H9 (cell line): ENCODE results near the gene PRTFDC1. TPM values are rescaled to one million over a fixed set of nuclear protein-coding genes. Genes with fewer than 3 reads are reported as not detected.
A peak's percentile ranks its signal among the peaks of the same experiment; 100 is the strongest.

Experiments
- DNase-seq: peaks from one replicate; pipeline ENCODE4 v3.0.0-alpha.2; 2017
- H2AFZ ChIP-seq: one replicate; pipeline ENCODE4 v1.6.1; 2013; ENCODE audit warnings: mild to moderate bottlenecking, low read length, control low read depth, moderate library complexity
- H2AK5ac ChIP-seq: 2 replicates; pipeline ENCODE4 v1.6.1; 2013; ENCODE audit warnings: low read length, control low read depth, mixed read lengths; ENCODE audit not compliant: insufficient read length
- H2BK120ac ChIP-seq: one replicate; pipeline ENCODE4 v1.6.1; 2013; ENCODE audit warnings: low read depth, mild to moderate bottlenecking, low read length, control low read depth, inconsistent platforms; ENCODE audit not compliant: poor library complexity, severe bottlenecking
- H2BK12ac ChIP-seq: 2 replicates; pipeline ENCODE4 v1.6.1; 2013; ENCODE audit warnings: low read length, control low read depth, mixed read lengths, low read depth; ENCODE audit not compliant: insufficient read length
- H2BK15ac ChIP-seq: 2 replicates; pipeline ENCODE4 v1.6.1; 2013; ENCODE audit warnings: low read depth, low read length, control low read depth
- H2BK20ac ChIP-seq: one replicate; pipeline ENCODE4 v1.6.1; 2013; ENCODE audit warnings: low read depth, mild to moderate bottlenecking, low read length, control low read depth, inconsistent platforms; ENCODE audit not compliant: poor library complexity, severe bottlenecking
- H2BK5ac ChIP-seq: 2 replicates; pipeline ENCODE4 v1.6.1; 2013; ENCODE audit warnings: low read length, control low read depth, mixed read lengths; ENCODE audit not compliant: insufficient read length
- H3K14ac ChIP-seq: 2 replicates; pipeline ENCODE4 v1.6.1; 2013; ENCODE audit warnings: low read length, control low read depth; ENCODE audit not compliant: insufficient read depth
- H3K18ac ChIP-seq: 2 replicates; pipeline ENCODE4 v1.6.1; 2013; ENCODE audit warnings: low read depth, mild to moderate bottlenecking, mixed read lengths, low read length, control low read depth; ENCODE audit not compliant: insufficient read length
- H3K23ac ChIP-seq: 2 replicates; pipeline ENCODE4 v1.6.1; 2013; ENCODE audit warnings: low read length, control low read depth, mixed read lengths, low read depth; ENCODE audit not compliant: insufficient read length
- H3K23me2 ChIP-seq: 2 replicates; pipeline ENCODE4 v1.6.1; 2013; ENCODE audit warnings: low read depth, mild to moderate bottlenecking, mixed read lengths, low read length, control low read depth; ENCODE audit not compliant: insufficient read length, poor library complexity, severe bottlenecking
- H3K27ac ChIP-seq: 2 replicates; pipeline ENCODE4 v1.5.1; 2013; ENCODE audit warnings: low read length, control low read depth, mixed read lengths, low read depth; ENCODE audit not compliant: insufficient read length
- H3K27me3 ChIP-seq: 2 replicates; pipeline ENCODE4 v1.6.1; 2013; ENCODE audit warnings: low read length, control low read depth, inconsistent platforms; ENCODE audit not compliant: insufficient read depth
- H3K4ac ChIP-seq: 2 replicates; pipeline ENCODE4 v1.6.1; 2013; ENCODE audit warnings: low read depth, mild to moderate bottlenecking, control low read depth, inconsistent platforms, low read length, moderate library complexity
- H3K4me1 ChIP-seq: 2 replicates; pipeline ENCODE4 v1.6.1; 2013; ENCODE audit warnings: low read length, control low read depth, inconsistent platforms; ENCODE audit not compliant: insufficient read depth
- H3K4me2 ChIP-seq: 2 replicates; pipeline ENCODE4 v1.6.1; 2013; ENCODE audit warnings: low read length, control low read depth, mixed read lengths; ENCODE audit not compliant: insufficient read length, insufficient read depth
- H3K56ac ChIP-seq: 2 replicates; pipeline ENCODE4 v1.6.1; 2013; ENCODE audit warnings: low read depth, mild to moderate bottlenecking, mixed read lengths, low read length, control low read depth; ENCODE audit not compliant: insufficient read length
- H3K79me1 ChIP-seq: 2 replicates; pipeline ENCODE4 v1.6.1; 2013; ENCODE audit warnings: low read depth, mild to moderate bottlenecking, moderate library complexity, low read length, control low read depth, inconsistent platforms; ENCODE audit not compliant: insufficient read depth, poor library complexity, severe bottlenecking
- H3K79me2 ChIP-seq: 2 replicates; pipeline ENCODE4 v1.6.1; 2013; ENCODE audit warnings: low read length, control low read depth, inconsistent platforms; ENCODE audit not compliant: insufficient read depth
- H3K9ac ChIP-seq: 2 replicates; pipeline ENCODE4 v1.6.1; 2013; ENCODE audit warnings: low read length, control low read depth, mixed read lengths; ENCODE audit not compliant: insufficient read length; ENCODE audit errors: extremely low read depth
- H3K9me3 ChIP-seq: one replicate; pipeline ENCODE4 v1.6.1; 2013; ENCODE audit warnings: low read depth, low read length, inconsistent platforms; ENCODE audit not compliant: control insufficient read depth
- H3T11ph ChIP-seq: one replicate; pipeline ENCODE4 v1.6.1; 2013; ENCODE audit warnings: mild to moderate bottlenecking, low read length, control low read depth, inconsistent platforms
- H4K20me1 ChIP-seq: one replicate; pipeline ENCODE4 v1.6.1; 2013; ENCODE audit not compliant: control insufficient read depth, insufficient read length, insufficient read depth
- H4K5ac ChIP-seq: 2 replicates; pipeline ENCODE4 v1.6.1; 2013; ENCODE audit warnings: low read depth, mild to moderate bottlenecking, mixed read lengths, low read length, control low read depth; ENCODE audit not compliant: insufficient read length
- H4K8ac ChIP-seq: replicated peaks from 2 replicates; pipeline ENCODE4 v1.6.1; 2013; ENCODE audit warnings: low read length, control low read depth, mixed read lengths, low read depth; ENCODE audit not compliant: insufficient read length
- H4K91ac ChIP-seq: 2 replicates; pipeline ENCODE4 v1.6.1; 2013; ENCODE audit warnings: low read depth, mild to moderate bottlenecking, moderate library complexity, mixed read lengths, low read length, control low read depth; ENCODE audit not compliant: insufficient read length
- H3K27ac Mint-ChIP-seq, 3 experiments: 2 replicates in 2 of 3; 3 replicates in 1 of 3; pipeline ENCODE4 v1.8.0; 2020 to 2021; ENCODE audit warnings: mixed read lengths in 3 of 3, mild to moderate bottlenecking in 1 of 3, moderate library complexity in 1 of 3
- H3K27me3 Mint-ChIP-seq: 2 replicates; pipeline ENCODE4 v1.8.0; 2021; ENCODE audit warnings: low read depth, mild to moderate bottlenecking, moderate library complexity, mixed read lengths
- H3K36me3 Mint-ChIP-seq, 3 experiments: 2 replicates in 2 of 3; 3 replicates in 1 of 3; pipeline ENCODE4 v1.8.0; 2020 to 2021; ENCODE audit warnings: low read depth in 3 of 3, mixed read lengths in 3 of 3; ENCODE audit not compliant: insufficient read depth in 1 of 3
- H3K4me1 Mint-ChIP-seq, 2 experiments: 2 replicates each; pipeline ENCODE4 v1.8.0; 2020; ENCODE audit warnings: mixed read lengths in 2 of 2
- H3K4me3 Mint-ChIP-seq, 2 experiments: 2 replicates in 1 of 2; 3 replicates in 1 of 2; pipeline ENCODE4 v1.8.0; 2020 to 2021; ENCODE audit warnings: mild to moderate bottlenecking in 2 of 2, mixed read lengths in 2 of 2, moderate library complexity in 1 of 2
- H3K9me3 Mint-ChIP-seq, 2 experiments: 2 replicates in 1 of 2; 3 replicates in 1 of 2; pipeline ENCODE4 v1.8.0; 2020; ENCODE audit warnings: mild to moderate bottlenecking in 2 of 2, mixed read lengths in 2 of 2, moderate library complexity in 1 of 2
- WGBS: extraction: QIAGEN DNeasy Blood & Tissue Kit; methylation state at CpG from one replicate; pipeline ENCODE4 v1.1.7; 2013; ENCODE audit warnings: missing lambda C conversion rate, low lambda C conversion rate, mixed read lengths; ENCODE audit not compliant: insufficient read length; ENCODE audit errors: extremely low coverage; 5-methylcytosine and 5-hydroxymethylcytosine counted together
- total RNA-seq: library from RNA; stranded (reverse); gene quantifications from 2 replicates; pipeline ENCODE4 v1.2.1, GENCODE V29; 2021
- TF ChIP-seq, protein P1 (sequence below): fragments of 200-600 bp; sonication (generic); conservative IDR thresholded peaks from 3 replicates; pipeline ENCODE4 v1.8.0; 2021; ENCODE audit warnings: antibody characterized with exemption, mild to moderate bottlenecking

PRTFDC1 gene
- total RNA-seq, 1 experiment from 2014 or later, result 7.5 TPM

DNA sequence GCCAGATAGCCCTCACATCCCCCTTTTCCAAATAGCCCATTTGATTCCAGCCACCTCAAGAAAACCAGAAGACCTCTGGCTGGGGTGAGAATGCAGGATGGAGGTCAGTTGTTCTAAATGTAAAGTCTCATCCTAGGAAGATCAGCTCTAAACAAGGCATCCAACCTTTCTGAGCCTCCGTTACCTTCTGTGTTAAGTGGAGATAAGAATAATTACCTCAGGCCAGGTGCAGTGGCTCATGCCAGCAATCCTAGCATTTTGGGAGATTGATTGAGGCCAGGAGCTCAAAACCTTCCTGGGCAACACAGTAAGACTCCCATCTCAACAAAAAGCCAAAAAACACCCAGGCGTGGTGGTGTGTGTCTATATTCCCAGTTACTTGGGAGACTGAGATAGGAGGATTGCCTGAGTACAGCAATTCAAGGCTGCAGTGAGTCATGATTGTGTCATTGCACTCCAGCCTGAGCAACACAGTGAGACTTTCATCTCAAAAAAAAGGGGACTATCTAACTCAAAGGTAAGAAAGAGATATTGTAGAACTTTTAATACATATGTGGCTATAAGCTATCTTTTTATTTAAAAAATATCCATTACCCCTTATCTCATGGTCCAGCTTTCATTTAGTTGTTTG is 43.5 kb downstream of the PRTFDC1 start:
- peaks cover 0 to 1% (median 0%) of the 10 kb centered on the region in 3 experiments; a peak in 1 of 7 replicates for H3K36me3 Mint-ChIP-seq
- H2BK120ac ChIP-seq, result no peak overlapping the region
- no peak overlapping the region for H3K4me2 ChIP-seq
- H3K9me3 Mint-ChIP-seq, result no peaks in the 10 kb centered on the region; a peak in 1 of 5 replicates
- H3K4ac ChIP-seq, result no peak overlapping the region
- H2AK5ac ChIP-seq, result no peak overlapping the region
- H3K56ac ChIP-seq, result no peak overlapping the region
- TF ChIP-seq, protein P1, sequence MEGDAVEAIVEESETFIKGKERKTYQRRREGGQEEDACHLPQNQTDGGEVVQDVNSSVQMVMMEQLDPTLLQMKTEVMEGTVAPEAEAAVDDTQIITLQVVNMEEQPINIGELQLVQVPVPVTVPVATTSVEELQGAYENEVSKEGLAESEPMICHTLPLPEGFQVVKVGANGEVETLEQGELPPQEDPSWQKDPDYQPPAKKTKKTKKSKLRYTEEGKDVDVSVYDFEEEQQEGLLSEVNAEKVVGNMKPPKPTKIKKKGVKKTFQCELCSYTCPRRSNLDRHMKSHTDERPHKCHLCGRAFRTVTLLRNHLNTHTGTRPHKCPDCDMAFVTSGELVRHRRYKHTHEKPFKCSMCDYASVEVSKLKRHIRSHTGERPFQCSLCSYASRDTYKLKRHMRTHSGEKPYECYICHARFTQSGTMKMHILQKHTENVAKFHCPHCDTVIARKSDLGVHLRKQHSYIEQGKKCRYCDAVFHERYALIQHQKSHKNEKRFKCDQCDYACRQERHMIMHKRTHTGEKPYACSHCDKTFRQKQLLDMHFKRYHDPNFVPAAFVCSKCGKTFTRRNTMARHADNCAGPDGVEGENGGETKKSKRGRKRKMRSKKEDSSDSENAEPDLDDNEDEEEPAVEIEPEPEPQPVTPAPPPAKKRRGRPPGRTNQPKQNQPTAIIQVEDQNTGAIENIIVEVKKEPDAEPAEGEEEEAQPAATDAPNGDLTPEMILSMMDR, result no peak
- H2BK20ac ChIP-seq, result no peak overlapping the region
- no peak overlapping the region for H4K8ac ChIP-seq
- H3K4me1 ChIP-seq, result no peaks in the 10 kb centered on the region
- no peak overlapping the region for H3K18ac ChIP-seq
- no peak overlapping the region for H2AFZ ChIP-seq
- H2BK12ac ChIP-seq, result no peak overlapping the region
- no peaks in the 10 kb centered on the region for H3K23me2 ChIP-seq
- no peak overlapping the region for H2BK15ac ChIP-seq
- no peaks in the 10 kb centered on the region for H4K20me1 ChIP-seq
- no CpG with 5 or more reads among the region's 2 CpGs for WGBS
- H3K27me3 ChIP-seq, result no peaks in the 10 kb centered on the region
- H3K4me1 Mint-ChIP-seq, result no peaks in the 10 kb centered on the region
- no peaks in the 10 kb centered on the region for H3K79me1 ChIP-seq
- H4K5ac ChIP-seq, result no peak overlapping the region
- no peak overlapping the region for H2BK5ac ChIP-seq
- no peaks in the 10 kb centered on the region for H3K27me3 Mint-ChIP-seq
- H3K23ac ChIP-seq, result no peak overlapping the region
- H3K4me3 Mint-ChIP-seq, result no peak overlapping the region
- H3T11ph ChIP-seq, result no peak overlapping the region
- DNase-seq, result no peak
- H3K14ac ChIP-seq, result no peak overlapping the region
- H3K9ac ChIP-seq, result no peak overlapping the region
- H3K27ac Mint-ChIP-seq, result peak overlapping the region in 1 of 3 experiments; percentile 34; a peak in 1 of 7 replicates
- H3K27ac ChIP-seq, result no peak overlapping the region
- H3K9me3 ChIP-seq, result no peaks in the 10 kb centered on the region
- H4K91ac ChIP-seq, result no peak overlapping the region
- H3K79me2 ChIP-seq, result no peaks in the 10 kb centered on the region
